B cell (primary cell): ENCODE results near the gene ANO2. TPM values are rescaled to one million over a fixed set of nuclear protein-coding genes. Genes with fewer than 3 reads are reported as not detected.

ENCODE experiments used
- ATAC-seq: fragments of 200-7000 bp; cut with Tn5 transposase; one replicate; pipeline ENCODE4 v1.10.0; 2021; ENCODE audit warnings: low read depth, mild to moderate bottlenecking, moderate number of reproducible peaks, moderate library complexity
- CTCF ChIA-PET: fragments of 350-600 bp; sonication (Branson Sonifier 250); formaldehyde crosslinking; loops from one replicate; lab custom pipeline; 2021; ENCODE audit warnings: antibody characterized with exemption, inconsistent platforms; lab: Charles Lee
- POLR2A ChIA-PET: fragments of 350-600 bp; sonication (Branson Sonifier 250); formaldehyde crosslinking; loops from one replicate; lab custom pipeline; 2021; ENCODE audit warnings: antibody characterized with exemption; lab: Charles Lee
- DNase-seq: peaks from one replicate; pipeline ENCODE4 v3.0.0; 2013
- H2AFZ ChIP-seq: 2 replicates; pipeline ENCODE4 v1.6.1; 2012; ENCODE audit warnings: mild to moderate bottlenecking, low read depth, low read length; ENCODE audit not compliant: insufficient read depth, poor library complexity, severe bottlenecking
- H3K27ac ChIP-seq, 2 donors: 1 replicate in 1 of 2; 2 replicates in 1 of 2; pipeline ENCODE4 v1.5.1; 2012 to 2013; ENCODE audit warnings: low read length in 2 of 2, mild to moderate bottlenecking in 2 of 2, moderate library complexity in 1 of 2
- H3K27me3 ChIP-seq, 4 experiments: fragments of 200-600 bp in 1 of 4; sonication (generic) in 1 of 4; replicated peaks in 1 of 4; 1 replicate in 2 of 4; 2 replicates in 2 of 4; pipeline versions ENCODE4 v1.6.1 to v1.7.0; 2013 to 2016; ENCODE audit warnings: low read length in 3 of 4, mild to moderate bottlenecking in 2 of 4, mixed read lengths in 1 of 4, moderate library complexity in 1 of 4; ENCODE audit not compliant: insufficient read depth in 4 of 4, control insufficient read depth in 3 of 4; ENCODE audit errors: control extremely low read depth in 1 of 4
- H3K36me3 ChIP-seq, 2 experiments: replicated peaks in 1 of 2; 1 replicate in 1 of 2; 2 replicates in 1 of 2; pipeline versions ENCODE4 v1.6.1 to v1.7.1; 2013; ENCODE audit warnings: low read length in 1 of 2; ENCODE audit not compliant: insufficient read depth in 2 of 2, control insufficient read depth in 1 of 2; ENCODE audit errors: control extremely low read depth in 1 of 2, extremely low read depth in 1 of 2
- H3K4me1 ChIP-seq, 2 donors: fragments of 200-600 bp in 1 of 2; sonication (generic) in 1 of 2; 1 replicate in 1 of 2; 2 replicates in 1 of 2; pipeline versions ENCODE4 v1.5.1 to v1.6.1; 2013 to 2017; ENCODE audit warnings: low read length in 2 of 2; ENCODE audit not compliant: control insufficient read depth in 2 of 2, insufficient read depth in 2 of 2
- H3K4me2 ChIP-seq: replicated peaks from 2 replicates; pipeline ENCODE3; 2012; ENCODE audit warnings: mild to moderate bottlenecking, low read depth, low read length; ENCODE audit not compliant: poor library complexity, severe bottlenecking
- H3K4me3 ChIP-seq, 5 experiments: fragments of 200-600 bp in 1 of 5; sonication (generic) in 1 of 5; 1 replicate in 3 of 5; 2 replicates in 2 of 5; pipeline versions ENCODE4 v1.5.1 to v1.7.0; 2011 to 2016; ENCODE audit warnings: low read length in 4 of 5, mild to moderate bottlenecking in 4 of 5, low read depth in 2 of 5, control low read depth in 1 of 5, moderate library complexity in 1 of 5; ENCODE audit not compliant: insufficient read depth in 1 of 5; ENCODE audit errors: control extremely low read depth in 1 of 5, extremely low read depth in 1 of 5
- H3K79me2 ChIP-seq: fragments of 200-600 bp; sonication (generic); one replicate; pipeline ENCODE4 v1.6.0; 2016; ENCODE audit warnings: low read length; ENCODE audit not compliant: control insufficient read depth, insufficient read depth
- H3K9ac ChIP-seq: fragments of 200-600 bp; sonication (generic); 2 replicates; pipeline ENCODE4 v1.6.1; 2017; ENCODE audit warnings: mild to moderate bottlenecking, low read length, moderate library complexity
- H3K9me3 ChIP-seq, 3 donors: one replicate each; pipeline versions ENCODE4 v1.6.1 to v1.7.1; 2013; ENCODE audit warnings: low read length in 2 of 3; ENCODE audit not compliant: control insufficient read depth in 2 of 3, insufficient read depth in 1 of 3; ENCODE audit errors: control extremely low read depth in 1 of 3
- H4K20me1 ChIP-seq: 2 replicates; pipeline ENCODE4 v1.6.0; 2012; ENCODE audit warnings: mild to moderate bottlenecking, low read length; ENCODE audit not compliant: insufficient read depth, control insufficient read depth, poor library complexity, severe bottlenecking
- H3K27ac Mint-ChIP-seq: one replicate; pipeline ENCODE4 v1.8.0; 2021; ENCODE audit warnings: mixed read lengths
- H3K27me3 Mint-ChIP-seq: one replicate; pipeline ENCODE4 v1.8.0; 2021; ENCODE audit warnings: mixed read lengths
- H3K4me1 Mint-ChIP-seq: one replicate; pipeline ENCODE4 v1.8.0; 2021; ENCODE audit warnings: mixed read lengths
- H3K4me3 Mint-ChIP-seq: one replicate; pipeline ENCODE4 v1.8.0; 2021; ENCODE audit warnings: mixed read lengths
- H3K9me3 Mint-ChIP-seq: one replicate; pipeline ENCODE4 v1.8.0; 2022; ENCODE audit warnings: mixed read lengths; ENCODE audit not compliant: insufficient read depth
- EZH2 ChIP-seq: IDR thresholded peaks from 2 replicates; pipeline ENCODE4 v1.6.1; 2012; ENCODE audit warnings: borderline replicate concordance, low read depth, mild to moderate bottlenecking, moderate library complexity, low read length; ENCODE audit not compliant: insufficient read depth, poor library complexity, severe bottlenecking
- WGBS: methylation state at CpG from one replicate; pipeline ENCODE4 v1.1.5; 2013; ENCODE audit warnings: missing lambda C conversion rate; ENCODE audit not compliant: insufficient coverage; 5-methylcytosine and 5-hydroxymethylcytosine counted together
- intact Hi-C: fragments of 100-400 bp; cut with micrococcal nuclease; formaldehyde crosslinking; loops from one replicate; pipeline ENCODE4 v1.10.0; 2022
- polyA plus RNA-seq: library from polyadenylated mRNA; depleted of rRNA; stranded (reverse); fragments of >200 nt; gene quantifications from 2 replicates; pipeline ENCODE4 v1.2.3, GENCODE V29; 2012
- total RNA-seq, 2 donors: library from RNA; stranded (reverse); fragments of 120-200 nt in 1 of 2; gene quantifications; 1 replicate in 1 of 2; 2 replicates in 1 of 2; pipeline versions ENCODE4 v1.2.3 to v1.2.4, GENCODE V29; 2013 to 2022
- TF ChIP-seq, protein P1 (sequence below): fragments of 200-600 bp; IDR thresholded peaks from one replicate; pipeline ENCODE4 v1.8.0; 2022; ENCODE audit warnings: antibody characterized with exemption, mild to moderate bottlenecking

The ANO2 gene
- total and polyA plus RNA-seq, 2 donors (not counting 1 experiment from before 2014, with no cell fraction given) = not detected

DNA sequence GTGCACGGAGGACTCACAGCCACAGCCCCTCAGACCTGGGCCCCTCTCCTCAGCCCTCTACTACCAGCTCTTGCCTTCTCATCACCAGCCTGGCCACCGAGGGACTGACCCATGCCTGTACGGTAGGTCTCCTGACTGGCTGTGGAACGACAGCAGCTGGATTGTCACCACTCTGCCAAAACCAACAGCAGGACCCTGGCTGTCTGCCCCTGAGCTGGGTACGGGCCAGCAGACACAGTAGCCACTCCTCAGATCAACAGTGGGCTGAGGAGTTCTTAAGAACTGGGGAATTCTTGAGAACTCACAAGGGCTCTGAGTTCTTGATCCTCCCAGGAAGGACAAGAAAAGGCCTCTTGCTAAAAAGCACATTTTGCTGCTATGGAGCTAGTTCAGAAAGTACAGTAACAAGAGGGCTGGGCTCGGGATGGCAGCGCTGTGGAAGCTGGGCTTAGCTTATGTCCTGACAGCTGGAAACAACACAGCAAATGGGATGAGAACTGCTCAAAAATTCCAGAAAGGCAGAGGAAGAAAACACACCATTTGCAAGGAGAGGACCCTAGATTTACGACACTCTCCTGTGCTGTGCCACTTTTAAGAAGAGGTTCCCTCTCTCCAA is 176.4 kb downstream of the ANO2 start:
- Histone ChIP-seq H3K4me3 (no peak overlapping the region), H3K4me1 (no peaks in the 10 kb centered on the region), H3K9ac (no peak overlapping the region), H3K9me3 (no peaks in the 10 kb centered on the region), H3K36me3 (no peaks in the 10 kb centered on the region), H2AFZ (no peak overlapping the region), H3K79me2 (no peaks in the 10 kb centered on the region), H4K20me1 (no peaks in the 10 kb centered on the region), H3K27me3 (no peaks in the 10 kb centered on the region), H3K4me2 (no peak overlapping the region), H3K27ac (no peak overlapping the region)
- Mint-ChIP-seq H3K27me3 (peaks cover 6% of the 10 kb centered on the region), H3K27ac (no peak overlapping the region), H3K4me3 (no peak overlapping the region), H3K4me1 (no peaks in the 10 kb centered on the region), H3K9me3 (no peaks in the 10 kb centered on the region)
- POLR2A ChIA-PET = no interaction called here
- DNase-seq = no peak
- WGBS = 89% methylated on average over 6 of the region's 8 CpGs
- CTCF ChIA-PET = no interaction called here
- intact Hi-C loops = no loop called here
- TF ChIP-seq, protein P1, sequence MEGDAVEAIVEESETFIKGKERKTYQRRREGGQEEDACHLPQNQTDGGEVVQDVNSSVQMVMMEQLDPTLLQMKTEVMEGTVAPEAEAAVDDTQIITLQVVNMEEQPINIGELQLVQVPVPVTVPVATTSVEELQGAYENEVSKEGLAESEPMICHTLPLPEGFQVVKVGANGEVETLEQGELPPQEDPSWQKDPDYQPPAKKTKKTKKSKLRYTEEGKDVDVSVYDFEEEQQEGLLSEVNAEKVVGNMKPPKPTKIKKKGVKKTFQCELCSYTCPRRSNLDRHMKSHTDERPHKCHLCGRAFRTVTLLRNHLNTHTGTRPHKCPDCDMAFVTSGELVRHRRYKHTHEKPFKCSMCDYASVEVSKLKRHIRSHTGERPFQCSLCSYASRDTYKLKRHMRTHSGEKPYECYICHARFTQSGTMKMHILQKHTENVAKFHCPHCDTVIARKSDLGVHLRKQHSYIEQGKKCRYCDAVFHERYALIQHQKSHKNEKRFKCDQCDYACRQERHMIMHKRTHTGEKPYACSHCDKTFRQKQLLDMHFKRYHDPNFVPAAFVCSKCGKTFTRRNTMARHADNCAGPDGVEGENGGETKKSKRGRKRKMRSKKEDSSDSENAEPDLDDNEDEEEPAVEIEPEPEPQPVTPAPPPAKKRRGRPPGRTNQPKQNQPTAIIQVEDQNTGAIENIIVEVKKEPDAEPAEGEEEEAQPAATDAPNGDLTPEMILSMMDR = no peak
- TF ChIP-seq EZH2 = no peak
- no peak for ATAC-seq

DNA sequence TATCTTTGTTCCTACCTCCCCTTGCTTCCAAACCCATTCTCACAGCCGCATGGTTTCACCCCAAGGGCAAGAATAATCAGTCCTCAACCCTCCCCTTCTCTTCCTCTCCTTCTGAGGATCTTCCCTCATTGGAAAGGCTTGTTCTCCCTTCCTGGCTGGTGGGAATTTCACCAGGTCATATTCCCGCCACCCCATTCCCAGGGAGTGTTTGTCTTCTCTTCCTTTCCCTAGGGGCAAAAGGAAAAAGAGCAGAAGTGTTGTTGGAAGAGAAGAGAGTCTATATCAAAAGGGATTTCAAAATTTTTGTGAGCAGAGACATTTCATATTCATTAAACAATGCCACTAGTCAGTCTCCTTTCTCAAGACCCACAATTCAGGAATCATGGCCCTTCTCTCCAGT is 176.9 kb downstream of the ANO2 start:
- Histone ChIP-seq H3K4me3 (no peak overlapping the region), H3K79me2 (no peaks in the 10 kb centered on the region), H3K27me3 (no peaks in the 10 kb centered on the region), H3K9me3 (no peaks in the 10 kb centered on the region), H2AFZ (no peak overlapping the region), H3K4me2 (no peak overlapping the region), H3K36me3 (no peaks in the 10 kb centered on the region), H3K9ac (no peak overlapping the region), H4K20me1 (no peaks in the 10 kb centered on the region), H3K4me1 (no peaks in the 10 kb centered on the region), H3K27ac (no peak overlapping the region)
- Mint-ChIP-seq H3K9me3 (no peaks in the 10 kb centered on the region), H3K4me3 (no peak overlapping the region), H3K27ac (no peak overlapping the region), H3K4me1 (no peaks in the 10 kb centered on the region), H3K27me3 (peaks cover 5% of the 10 kb centered on the region)
- POLR2A ChIA-PET = no interaction called here
- CTCF ChIA-PET = no interaction called here
- TF ChIP-seq, protein P1 = no peak
- no peak for TF ChIP-seq EZH2
- ATAC-seq = no peak
- no peak for DNase-seq
- intact Hi-C loops = no loop called here
- WGBS = 90% methylated on average over 1 of the region's 2 CpGs
